ENCODE data around the gene TMEM222.

DNA sequence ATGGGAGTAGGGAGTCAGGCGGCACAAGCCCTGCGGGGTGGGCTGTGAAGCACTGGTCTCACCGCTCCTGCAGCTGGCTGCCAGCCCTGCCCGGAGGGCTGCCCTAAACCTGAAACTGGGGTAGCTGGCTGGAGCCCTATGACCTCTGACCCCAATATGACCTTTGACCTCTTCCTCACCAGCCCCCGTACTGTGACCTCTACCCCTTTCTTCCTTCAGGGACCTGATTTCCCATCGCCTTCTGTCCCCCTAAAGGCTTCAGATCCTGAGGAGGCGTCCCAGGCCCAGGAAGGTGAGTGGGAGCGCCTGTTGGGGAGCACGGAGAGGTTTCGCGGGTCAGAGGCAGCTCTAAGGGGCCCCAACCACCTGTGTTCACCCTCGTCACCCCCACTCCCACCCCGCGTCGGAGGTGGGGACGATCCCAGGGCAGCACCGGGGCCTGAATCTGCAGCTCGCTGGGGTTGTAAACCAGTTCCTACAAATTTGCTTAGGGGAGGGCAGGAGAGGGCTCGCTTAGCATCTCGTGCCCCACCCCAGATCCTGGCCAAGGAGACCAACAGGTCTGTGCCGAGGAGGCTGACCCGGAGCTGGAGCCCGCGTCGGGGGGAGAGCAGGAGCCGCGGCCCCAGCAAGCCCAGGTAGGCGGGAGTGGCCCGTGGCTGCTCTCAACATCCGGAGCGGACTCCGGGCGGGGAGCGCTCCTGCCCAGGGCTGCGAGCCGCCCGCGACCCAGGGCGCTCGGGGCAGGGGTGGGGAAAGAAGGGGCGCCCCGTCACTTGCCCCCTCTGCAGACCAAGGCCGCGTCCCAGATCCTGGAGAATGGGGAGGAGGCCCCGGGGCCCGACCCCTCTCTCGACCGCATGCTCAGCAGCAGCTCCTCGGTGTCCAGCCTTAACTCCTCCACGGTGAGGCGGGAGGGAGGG, 27.2 kb downstream of the TMEM222 start:
- TF ChIP-seq, protein P1, sequence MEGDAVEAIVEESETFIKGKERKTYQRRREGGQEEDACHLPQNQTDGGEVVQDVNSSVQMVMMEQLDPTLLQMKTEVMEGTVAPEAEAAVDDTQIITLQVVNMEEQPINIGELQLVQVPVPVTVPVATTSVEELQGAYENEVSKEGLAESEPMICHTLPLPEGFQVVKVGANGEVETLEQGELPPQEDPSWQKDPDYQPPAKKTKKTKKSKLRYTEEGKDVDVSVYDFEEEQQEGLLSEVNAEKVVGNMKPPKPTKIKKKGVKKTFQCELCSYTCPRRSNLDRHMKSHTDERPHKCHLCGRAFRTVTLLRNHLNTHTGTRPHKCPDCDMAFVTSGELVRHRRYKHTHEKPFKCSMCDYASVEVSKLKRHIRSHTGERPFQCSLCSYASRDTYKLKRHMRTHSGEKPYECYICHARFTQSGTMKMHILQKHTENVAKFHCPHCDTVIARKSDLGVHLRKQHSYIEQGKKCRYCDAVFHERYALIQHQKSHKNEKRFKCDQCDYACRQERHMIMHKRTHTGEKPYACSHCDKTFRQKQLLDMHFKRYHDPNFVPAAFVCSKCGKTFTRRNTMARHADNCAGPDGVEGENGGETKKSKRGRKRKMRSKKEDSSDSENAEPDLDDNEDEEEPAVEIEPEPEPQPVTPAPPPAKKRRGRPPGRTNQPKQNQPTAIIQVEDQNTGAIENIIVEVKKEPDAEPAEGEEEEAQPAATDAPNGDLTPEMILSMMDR (conservative IDR thresholded peaks at IDR 0.05; ENCODE audit: low read depth, low read length), result no peak
- TF ChIP-seq EZH2 (IDR thresholded peaks at IDR 0.05; ENCODE audit: low read length, unreplicated experiment), result no peak

Data from PC-3 (cell line).